ENCODE measurements around the gene KLC1. TPM values are rescaled to one million over a fixed set of nuclear protein-coding genes. Genes with fewer than 3 reads are reported as not detected.

KLC1 gene
- total RNA-seq, 1 experiment from 2014 or later, result 306 TPM

DNA sequence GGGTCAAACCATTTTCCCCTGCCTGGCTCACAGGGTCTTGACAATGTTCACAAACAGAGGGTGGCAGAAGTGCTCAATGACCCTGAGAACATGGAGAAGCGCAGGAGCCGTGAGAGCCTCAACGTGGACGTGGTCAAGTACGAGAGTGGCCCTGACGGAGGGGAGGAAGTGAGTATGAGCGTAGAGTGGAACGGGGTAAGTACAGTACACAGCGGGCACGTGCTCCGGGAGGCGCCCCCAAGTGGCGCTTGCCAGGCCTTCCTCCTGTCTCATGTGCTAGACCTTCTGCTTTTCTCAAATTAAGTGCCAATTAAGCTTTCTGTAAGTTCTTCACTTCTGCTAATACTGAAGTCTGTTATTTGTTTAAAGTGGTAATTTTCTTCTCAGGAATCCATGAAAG, 50.3 kb downstream of the KLC1 start:
- Histone ChIP-seq H3K79me2 (ENCODE audit: low read length) (no peaks in the 10 kb centered on the region; the same call in 1 of the 2 replicates), H3K27ac (ENCODE audit: low read length) (no peak overlapping the region), H3K9me2 (replicated peaks; ENCODE audit: low read length) (no peaks in the 10 kb centered on the region), H3K36me3 (ENCODE audit: low read depth, low read length) (peaks cover 71% of the 10 kb centered on the region), H3K4me3 (ENCODE audit: low read length) (no peak overlapping the region), H3K4me1 (ENCODE audit: insufficient read depth, low read length) (peaks cover 5% of the 10 kb centered on the region; the same call in 1 of the 2 replicates), H3K27me3 (ENCODE audit: low read length) (no peaks in the 10 kb centered on the region), H3K4me2 (ENCODE audit: low read length) (no peak overlapping the region), H3K9ac (ENCODE audit: low read length) (no peak overlapping the region), H4K20me1 (ENCODE audit: low read length) (no peaks in the 10 kb centered on the region), H2AFZ (ENCODE audit: low read length) (no peak overlapping the region), H3F3A (ENCODE audit: low read length, unreplicated experiment) (no peaks in the 10 kb centered on the region), H3K9me3 (ENCODE audit: low read length) (no peaks in the 10 kb centered on the region)
- BruUV-seq (replicated peaks), result no TSS peak
- intact Hi-C loops (cut with micrococcal nuclease), result loop anchor here (5.0 kb wide), 1 partner anchor 107 kb away; no protein-coding TSS in a partner anchor
- DNase-seq, result peak; percentile 23
- TF ChIP-seq, protein P1, sequence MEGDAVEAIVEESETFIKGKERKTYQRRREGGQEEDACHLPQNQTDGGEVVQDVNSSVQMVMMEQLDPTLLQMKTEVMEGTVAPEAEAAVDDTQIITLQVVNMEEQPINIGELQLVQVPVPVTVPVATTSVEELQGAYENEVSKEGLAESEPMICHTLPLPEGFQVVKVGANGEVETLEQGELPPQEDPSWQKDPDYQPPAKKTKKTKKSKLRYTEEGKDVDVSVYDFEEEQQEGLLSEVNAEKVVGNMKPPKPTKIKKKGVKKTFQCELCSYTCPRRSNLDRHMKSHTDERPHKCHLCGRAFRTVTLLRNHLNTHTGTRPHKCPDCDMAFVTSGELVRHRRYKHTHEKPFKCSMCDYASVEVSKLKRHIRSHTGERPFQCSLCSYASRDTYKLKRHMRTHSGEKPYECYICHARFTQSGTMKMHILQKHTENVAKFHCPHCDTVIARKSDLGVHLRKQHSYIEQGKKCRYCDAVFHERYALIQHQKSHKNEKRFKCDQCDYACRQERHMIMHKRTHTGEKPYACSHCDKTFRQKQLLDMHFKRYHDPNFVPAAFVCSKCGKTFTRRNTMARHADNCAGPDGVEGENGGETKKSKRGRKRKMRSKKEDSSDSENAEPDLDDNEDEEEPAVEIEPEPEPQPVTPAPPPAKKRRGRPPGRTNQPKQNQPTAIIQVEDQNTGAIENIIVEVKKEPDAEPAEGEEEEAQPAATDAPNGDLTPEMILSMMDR (conservative IDR thresholded peaks at IDR 0.05; ENCODE audit: low read depth, low read length), result peak; percentile 76
- no peak for TF ChIP-seq EZH2 (IDR thresholded peaks at IDR 0.05; ENCODE audit: low read length, unreplicated experiment)
- CTCF ChIA-PET, result no interaction called here
- POLR2A ChIA-PET (ENCODE audit: unreplicated experiment), result no interaction called here
- ATAC-seq, result no peak; the same call in 1 of the 2 replicates

DNA sequence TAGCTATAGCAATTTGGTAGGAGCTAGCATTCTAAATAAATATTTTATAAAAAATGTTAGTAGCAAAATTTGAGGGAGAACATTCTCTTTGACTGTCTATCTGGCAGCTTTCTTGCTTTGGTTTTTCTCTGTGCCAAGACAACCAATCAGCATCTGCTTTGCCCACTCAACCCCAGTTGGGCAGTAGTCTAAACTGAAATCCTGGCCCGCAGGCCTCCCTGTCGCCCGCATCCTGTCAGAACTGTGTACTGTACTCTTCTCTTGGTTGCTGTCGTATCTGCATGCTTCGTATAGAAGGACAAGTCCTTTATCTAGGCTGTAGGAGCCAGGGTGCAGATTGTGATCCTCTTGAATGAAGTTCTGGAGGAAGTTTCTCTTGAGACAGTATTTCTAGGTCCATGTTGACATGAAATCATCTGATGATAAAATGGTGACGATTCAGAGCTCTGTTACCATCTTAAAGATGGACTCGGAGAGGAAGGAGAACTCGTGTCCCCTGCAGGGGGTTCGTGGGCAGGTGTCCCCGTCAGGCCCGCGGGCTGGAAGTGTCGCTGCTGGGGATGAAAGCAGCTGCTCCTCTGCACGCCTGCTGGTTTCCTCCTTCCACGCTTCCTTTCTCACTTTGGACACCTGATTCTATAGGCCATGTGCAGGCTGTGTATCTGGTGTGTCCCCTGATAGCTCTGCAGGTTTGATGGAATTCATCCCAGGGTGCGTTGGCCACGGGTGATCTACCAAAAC, 51.6 kb downstream of the KLC1 start:
- no peak overlapping the region for H3K27ac ChIP-seq (ENCODE audit: low read length)
- ChIA-PET POLR2A (ENCODE audit: unreplicated experiment) (interaction anchor here (0.7 kb wide), 1 partner anchor 49 kb away, joined by 3 read pairs; no protein-coding TSS in a partner anchor), CTCF (interaction anchor here (0.6 kb wide), 1 partner anchor 1145 kb away, joined by 3 read pairs; no protein-coding TSS in a partner anchor)
- ATAC-seq (no peak), DNase-seq (no peak)
- intact Hi-C loops (cut with micrococcal nuclease), result no loop called here
- H3K79me2 ChIP-seq (ENCODE audit: low read length), result no peaks in the 10 kb centered on the region; the same call in 1 of the 2 replicates
- H4K20me1 ChIP-seq (ENCODE audit: low read length), result no peaks in the 10 kb centered on the region
- H3F3A ChIP-seq (ENCODE audit: low read length, unreplicated experiment), result no peaks in the 10 kb centered on the region
- H3K9me3 ChIP-seq (ENCODE audit: low read length), result no peaks in the 10 kb centered on the region
- H3K4me3 ChIP-seq (ENCODE audit: low read length), result no peak overlapping the region
- TF ChIP-seq, protein P1 (conservative IDR thresholded peaks at IDR 0.05; ENCODE audit: low read depth, low read length), result no peak
- TF ChIP-seq EZH2 (IDR thresholded peaks at IDR 0.05; ENCODE audit: low read length, unreplicated experiment) (no peak), EZH2phosphoT487 (IDR thresholded peaks at IDR 0.05; ENCODE audit: borderline replicate concordance, low read length) (no peak)
- no peaks in the 10 kb centered on the region for H3K27me3 ChIP-seq (ENCODE audit: low read length)
- no peak overlapping the region for H2AFZ ChIP-seq (ENCODE audit: low read length)
- no peaks in the 10 kb centered on the region for H3K9me2 ChIP-seq (replicated peaks; ENCODE audit: low read length)
- peaks cover 5% of the 10 kb centered on the region; the same call in 1 of the 2 replicates for H3K4me1 ChIP-seq (ENCODE audit: insufficient read depth, low read length)
- BruUV-seq (replicated peaks), result no TSS peak
- peaks cover 72% of the 10 kb centered on the region for H3K36me3 ChIP-seq (ENCODE audit: low read depth, low read length)
- no peak overlapping the region for H3K4me2 ChIP-seq (ENCODE audit: low read length)
- no peak overlapping the region for H3K9ac ChIP-seq (ENCODE audit: low read length)

DNA sequence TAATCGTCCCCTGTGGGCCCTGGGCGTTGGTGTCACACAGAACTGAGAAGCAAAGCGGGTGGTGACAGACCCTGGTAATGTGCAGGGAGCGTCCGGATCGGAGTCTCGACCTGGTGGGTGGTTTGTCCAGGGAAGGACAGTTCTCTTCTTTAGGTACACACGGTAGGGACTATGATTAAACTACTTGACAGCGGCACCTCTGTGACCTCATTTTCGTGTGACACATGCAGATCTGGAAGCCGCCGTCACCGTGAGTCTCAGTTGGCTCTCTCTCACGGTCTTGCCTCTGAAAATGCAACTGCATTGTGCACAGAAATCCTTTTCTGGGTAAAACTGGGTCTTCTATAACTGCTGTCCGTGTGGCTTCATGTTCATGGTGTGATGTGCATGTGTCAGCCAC, 54.1 kb downstream of the KLC1 start:
- intact Hi-C loops (cut with micrococcal nuclease), result no loop called here
- Histone ChIP-seq H3K9ac (ENCODE audit: low read length) (no peak overlapping the region), H3K27ac (ENCODE audit: low read length) (no peak overlapping the region), H3K9me3 (ENCODE audit: low read length) (no peaks in the 10 kb centered on the region), H3K4me3 (ENCODE audit: low read length) (no peak overlapping the region), H3F3A (ENCODE audit: low read length, unreplicated experiment) (peaks cover 4% of the 10 kb centered on the region), H3K27me3 (ENCODE audit: low read length) (no peaks in the 10 kb centered on the region), H3K79me2 (ENCODE audit: low read length) (no peaks in the 10 kb centered on the region; the same call in 1 of the 2 replicates), H3K36me3 (ENCODE audit: low read depth, low read length) (peaks cover 79% of the 10 kb centered on the region), H4K20me1 (ENCODE audit: low read length) (0 out of 2 replicates have a peak, but pooled peaks cover 4% of the 10 kb centered on the region), H3K4me2 (ENCODE audit: low read length) (no peak overlapping the region), H2AFZ (ENCODE audit: low read length) (no peak overlapping the region), H3K9me2 (replicated peaks; ENCODE audit: low read length) (no peaks in the 10 kb centered on the region), H3K4me1 (ENCODE audit: insufficient read depth, low read length) (no peaks in the 10 kb centered on the region)
- POLR2A ChIA-PET (ENCODE audit: unreplicated experiment), result interaction anchor here (0.7 kb wide), 1 partner anchor 70 kb away, joined by 3 read pairs; no protein-coding TSS in a partner anchor
- CTCF ChIA-PET, result no interaction called here
- ATAC-seq (no peak), DNase-seq (no peak)
- no TSS peak for BruUV-seq (replicated peaks)
- TF ChIP-seq EZH2phosphoT487 (IDR thresholded peaks at IDR 0.05; ENCODE audit: borderline replicate concordance, low read length), result no peak
- TF ChIP-seq, protein P1 (conservative IDR thresholded peaks at IDR 0.05; ENCODE audit: low read depth, low read length), result no peak
- no peak for TF ChIP-seq EZH2 (IDR thresholded peaks at IDR 0.05; ENCODE audit: low read length, unreplicated experiment)

All from PC-3 (cell line).